Chondrocyte (in vitro differentiated cells): ENCODE results near the gene MYORG. TPM values are rescaled to one million over a fixed set of nuclear protein-coding genes. Genes with fewer than 3 reads are reported as not detected.

ENCODE experiments used
- DNase-seq: peaks from one replicate; pipeline ENCODE4 v3.0.0; 2021; ENCODE audit warnings: mixed read lengths, low spot score
- H3K27ac Mint-ChIP-seq: one replicate; pipeline ENCODE4 v1.8.0; 2021; ENCODE audit warnings: mild to moderate bottlenecking, moderate library complexity, mixed read lengths; ENCODE audit not compliant: unreplicated experiment
- H3K27me3 Mint-ChIP-seq: 2 replicates; pipeline ENCODE4 v1.8.0; 2021; ENCODE audit warnings: low read depth, mixed read lengths
- H3K36me3 Mint-ChIP-seq: 2 replicates; pipeline ENCODE4 v1.8.0; 2021; ENCODE audit warnings: low read depth, mixed read lengths
- H3K4me1 Mint-ChIP-seq: 2 replicates; pipeline ENCODE4 v1.8.0; 2021; ENCODE audit warnings: low read depth, mild to moderate bottlenecking, mixed read lengths
- H3K4me3 Mint-ChIP-seq: one replicate; pipeline ENCODE4 v1.8.0; 2021; ENCODE audit warnings: mild to moderate bottlenecking, moderate library complexity, mixed read lengths; ENCODE audit not compliant: unreplicated experiment
- H3K9me3 Mint-ChIP-seq: 2 replicates; pipeline ENCODE4 v1.8.0; 2021; ENCODE audit warnings: low read depth, mixed read lengths
- CTCF ChIP-seq: fragments of 200-600 bp; sonication (generic); IDR thresholded peaks from 2 replicates; pipeline ENCODE4 v1.5.0; 2021; ENCODE audit warnings: antibody characterized with exemption, mild to moderate bottlenecking, moderate library complexity
- total RNA-seq: library from RNA; stranded (reverse); gene quantifications from 3 replicates; pipeline ENCODE4 v1.2.1, GENCODE V29; 2021

MYORG gene
- total RNA-seq, 1 donor from 2014 or later = 6.8 TPM

GRCh38 chr9:34409154-34409553, 32.5 kb upstream of the MYORG start:
- Mint-ChIP-seq H3K27ac (no peak overlapping the region), H3K4me3 (no peak overlapping the region), H3K4me1 (no peaks in the 10 kb centered on the region), H3K27me3 (no peaks in the 10 kb centered on the region), H3K9me3 (no peaks in the 10 kb centered on the region), H3K36me3 (peaks cover 13% of the 10 kb centered on the region)
- DNase-seq = no peak
- no peak for TF ChIP-seq CTCF

GRCh38 chr9:34408173-34408572, 31.5 kb upstream of the MYORG start:
- no peak overlapping the region for H3K27ac Mint-ChIP-seq
- no peaks in the 10 kb centered on the region for H3K4me1 Mint-ChIP-seq
- no peaks in the 10 kb centered on the region for H3K27me3 Mint-ChIP-seq
- no peak for DNase-seq
- TF ChIP-seq CTCF = no peak
- H3K4me3 Mint-ChIP-seq = no peak overlapping the region
- H3K36me3 Mint-ChIP-seq = peaks cover 13% of the 10 kb centered on the region
- no peaks in the 10 kb centered on the region for H3K9me3 Mint-ChIP-seq

GRCh38 chr9:34406219-34406618, 29.5 kb upstream of the MYORG start:
- H3K27me3 Mint-ChIP-seq = no peaks in the 10 kb centered on the region

GRCh38 chr9:34405719-34406118, 29.0 kb upstream of the MYORG start:
- no peaks in the 10 kb centered on the region for H3K27me3 Mint-ChIP-seq
- no peaks in the 10 kb centered on the region for H3K4me1 Mint-ChIP-seq
- DNase-seq = no peak
- H3K4me3 Mint-ChIP-seq = no peak overlapping the region
- H3K9me3 Mint-ChIP-seq = no peaks in the 10 kb centered on the region
- no peak for TF ChIP-seq CTCF
- H3K27ac Mint-ChIP-seq = no peak overlapping the region
- peaks cover 16% of the 10 kb centered on the region for H3K36me3 Mint-ChIP-seq

More at GRCh38 chr9:34406219-34406618, 29.5 kb upstream of the MYORG start:
- H3K4me3 Mint-ChIP-seq = no peak overlapping the region
- no peak overlapping the region for H3K27ac Mint-ChIP-seq
- no peak for TF ChIP-seq CTCF
- H3K4me1 Mint-ChIP-seq = no peaks in the 10 kb centered on the region
- H3K36me3 Mint-ChIP-seq = peaks cover 16% of the 10 kb centered on the region
- no peaks in the 10 kb centered on the region for H3K9me3 Mint-ChIP-seq
- no peak for DNase-seq

GRCh38 chr9:34403554-34404380, 27.1 kb upstream of the MYORG start:
- peaks cover 21% of the 10 kb centered on the region for H3K36me3 Mint-ChIP-seq
- no peak for DNase-seq
- peak; percentile 99 for TF ChIP-seq CTCF
- H3K9me3 Mint-ChIP-seq = no peaks in the 10 kb centered on the region
- no peaks in the 10 kb centered on the region for H3K27me3 Mint-ChIP-seq
- H3K4me3 Mint-ChIP-seq = no peak overlapping the region
- H3K4me1 Mint-ChIP-seq = no peaks in the 10 kb centered on the region
- H3K27ac Mint-ChIP-seq = no peak overlapping the region
